A172 (cell line): ENCODE data around the gene VCAM1. TPM values are rescaled to one million over a fixed set of nuclear protein-coding genes. Genes with fewer than 3 reads are reported as not detected.
"Not testable (repeated sequence)": the region's sequence is repeated elsewhere in the genome, so short reads cannot be mapped to it uniquely, and the experiment has no call there.

Experiments
- DNase-seq: peaks from one replicate; pipeline ENCODE4 v3.0.0-alpha.2; 2015; ENCODE audit warnings: low spot score
- total RNA-seq: library from RNA; depleted of rRNA; stranded (reverse); fragments of >200 nt; shearing (Covaris generic); gene quantifications from 2 replicates; pipeline ENCODE4 v1.2.3, GENCODE V29; 2014; rRNA removed

Gene VCAM1, protein sequence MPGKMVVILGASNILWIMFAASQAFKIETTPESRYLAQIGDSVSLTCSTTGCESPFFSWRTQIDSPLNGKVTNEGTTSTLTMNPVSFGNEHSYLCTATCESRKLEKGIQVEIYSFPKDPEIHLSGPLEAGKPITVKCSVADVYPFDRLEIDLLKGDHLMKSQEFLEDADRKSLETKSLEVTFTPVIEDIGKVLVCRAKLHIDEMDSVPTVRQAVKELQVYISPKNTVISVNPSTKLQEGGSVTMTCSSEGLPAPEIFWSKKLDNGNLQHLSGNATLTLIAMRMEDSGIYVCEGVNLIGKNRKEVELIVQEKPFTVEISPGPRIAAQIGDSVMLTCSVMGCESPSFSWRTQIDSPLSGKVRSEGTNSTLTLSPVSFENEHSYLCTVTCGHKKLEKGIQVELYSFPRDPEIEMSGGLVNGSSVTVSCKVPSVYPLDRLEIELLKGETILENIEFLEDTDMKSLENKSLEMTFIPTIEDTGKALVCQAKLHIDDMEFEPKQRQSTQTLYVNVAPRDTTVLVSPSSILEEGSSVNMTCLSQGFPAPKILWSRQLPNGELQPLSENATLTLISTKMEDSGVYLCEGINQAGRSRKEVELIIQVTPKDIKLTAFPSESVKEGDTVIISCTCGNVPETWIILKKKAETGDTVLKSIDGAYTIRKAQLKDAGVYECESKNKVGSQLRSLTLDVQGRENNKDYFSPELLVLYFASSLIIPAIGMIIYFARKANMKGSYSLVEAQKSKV
- 0.05 and 1.1 TPM in 2 replicates for total RNA-seq

DNA sequence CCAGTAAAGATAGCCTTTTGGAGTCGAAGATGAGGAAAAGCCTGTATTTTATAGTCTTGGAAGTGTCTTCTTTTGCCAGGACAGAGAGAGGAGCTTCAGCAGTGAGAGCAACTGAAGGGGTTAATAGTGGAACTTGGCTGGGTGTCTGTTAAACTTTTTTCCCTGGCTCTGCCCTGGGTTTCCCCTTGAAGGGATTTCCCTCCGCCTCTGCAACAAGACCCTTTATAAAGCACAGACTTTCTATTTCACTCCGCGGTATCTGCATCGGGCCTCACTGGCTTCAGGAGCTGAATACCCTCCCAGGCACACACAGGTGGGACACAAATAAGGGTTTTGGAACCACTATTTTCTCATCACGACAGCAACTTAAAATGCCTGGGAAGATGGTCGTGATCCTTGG is at the start of gene VCAM1:
TSS of gene VCAM1 (plus strand) at position 253 of the 400 bp plus-strand sequence. CDS start at position 372, 119 bp downstream.
- no peak for DNase-seq

DNA sequence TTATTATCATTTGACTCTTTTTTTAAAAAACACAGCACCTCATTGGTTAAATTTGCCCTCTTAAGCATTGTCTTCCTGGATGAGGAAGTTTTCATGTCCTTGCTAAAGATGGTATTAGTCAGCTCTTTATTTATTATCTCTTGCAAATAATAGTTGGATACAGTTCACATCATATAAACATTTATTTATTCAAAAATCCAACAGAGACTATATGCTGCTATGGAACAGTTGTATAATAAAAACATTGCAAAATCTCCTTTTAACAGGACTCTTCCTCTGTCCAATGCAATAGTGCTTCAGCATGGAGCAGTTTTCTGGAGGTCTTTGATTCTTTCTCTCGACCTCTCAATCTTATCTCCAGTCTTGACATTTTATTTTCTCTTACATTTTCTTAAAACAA is 49.5 kb upstream of the VCAM1 start:
- no peak for DNase-seq

DNA sequence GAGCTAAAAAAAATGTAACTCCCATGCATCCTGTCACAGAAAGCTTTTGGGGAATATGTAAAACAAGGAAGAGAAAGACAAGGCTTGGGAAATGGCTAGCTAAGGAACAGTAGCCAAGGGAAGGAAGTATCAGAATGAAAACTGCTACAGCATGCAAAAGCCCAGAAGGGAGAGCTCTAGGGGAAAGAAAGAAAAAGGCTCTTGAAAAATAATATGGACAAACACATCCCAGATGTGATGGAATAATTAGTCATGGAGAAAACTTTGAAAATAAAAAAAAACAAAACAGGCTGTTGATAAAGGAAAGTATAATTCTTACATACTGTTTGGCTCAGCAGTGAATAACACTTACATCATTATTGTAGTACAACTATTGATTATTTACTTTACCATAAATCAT is 47.9 kb upstream of the VCAM1 start:
- no peak for DNase-seq

DNA sequence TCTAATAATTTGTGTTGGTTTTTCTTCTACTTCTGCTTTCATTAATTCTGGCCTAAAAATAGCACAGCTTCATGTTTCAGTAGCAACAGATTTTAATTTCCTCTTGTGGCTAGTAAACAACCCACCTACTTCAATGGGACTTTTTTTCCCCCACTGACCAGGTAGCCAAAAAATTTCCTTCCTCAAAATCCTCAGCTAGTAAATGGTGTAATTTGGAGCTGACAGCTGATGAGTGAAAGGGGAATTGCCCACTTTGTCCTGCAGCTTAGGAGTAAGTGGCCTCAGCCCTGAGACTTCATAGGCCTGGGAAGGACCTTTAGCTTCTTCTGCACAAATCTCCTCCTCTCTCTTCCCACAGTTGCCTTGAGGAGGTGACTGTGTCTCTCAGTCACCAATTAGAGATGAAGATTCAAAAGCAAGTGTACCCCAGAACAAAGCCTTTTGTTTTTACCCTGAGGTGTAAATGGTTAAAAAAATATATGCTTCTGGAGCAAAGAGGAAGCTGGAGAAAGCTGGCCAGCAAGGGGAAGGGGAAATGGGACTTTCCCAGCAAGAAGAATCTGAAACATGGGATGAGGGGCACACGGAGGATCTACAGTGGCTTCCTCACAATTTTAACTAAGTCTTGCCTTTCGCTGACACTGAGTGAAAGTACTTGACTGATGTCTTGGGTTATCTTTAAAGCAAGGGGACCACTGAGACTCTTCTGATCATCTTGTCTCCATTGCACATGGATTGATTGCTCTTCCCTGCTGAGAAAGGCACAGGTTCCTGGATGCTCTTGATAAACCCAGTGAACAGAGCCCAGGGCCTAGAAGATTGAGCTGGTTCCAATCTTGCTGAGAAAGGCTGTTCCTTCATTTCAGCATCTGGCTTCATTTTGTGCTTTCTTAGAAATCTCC is 35.8 kb upstream of the VCAM1 start:
- DNase-seq = no peak

DNA sequence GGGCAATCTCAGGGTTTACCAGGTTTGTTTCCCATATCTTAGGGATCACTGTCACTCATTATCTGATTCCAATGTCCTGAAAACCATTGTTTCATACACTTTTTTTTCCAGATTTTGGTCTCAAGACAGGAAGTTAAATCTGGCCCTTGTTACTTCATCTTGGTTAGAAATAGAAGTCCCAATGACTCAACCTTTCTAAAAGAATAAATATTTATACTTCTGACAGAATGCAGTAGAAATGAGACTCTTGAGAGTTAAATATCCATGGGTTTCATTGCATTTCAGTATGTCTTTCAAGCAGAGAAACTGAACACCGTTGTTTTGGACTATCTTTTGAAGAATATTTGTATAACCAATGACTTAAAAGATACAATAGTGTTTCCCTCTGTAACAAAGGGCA is 19.8 kb upstream of the VCAM1 start:
- no peak for DNase-seq

DNA sequence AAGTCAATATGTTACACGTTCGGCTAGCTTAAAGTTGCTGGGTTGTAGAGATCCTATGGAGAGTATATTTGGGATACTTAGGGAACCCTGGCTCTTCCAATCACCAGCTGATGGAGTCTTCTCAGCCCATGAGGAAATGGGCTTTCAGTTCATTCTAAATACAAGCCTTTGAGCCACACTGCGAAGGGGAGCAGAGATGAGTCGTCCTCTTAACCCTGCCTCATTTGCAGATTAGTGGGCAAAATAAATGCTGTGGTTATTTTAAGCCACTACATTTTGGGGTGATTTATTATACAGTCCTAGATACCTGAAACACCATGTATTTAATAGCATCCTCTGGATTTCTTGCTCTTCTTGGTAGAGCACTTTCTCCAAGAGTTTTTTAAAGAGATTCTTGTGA is 19.0 kb upstream of the VCAM1 start:
- DNase-seq = peak; percentile 23

DNA sequence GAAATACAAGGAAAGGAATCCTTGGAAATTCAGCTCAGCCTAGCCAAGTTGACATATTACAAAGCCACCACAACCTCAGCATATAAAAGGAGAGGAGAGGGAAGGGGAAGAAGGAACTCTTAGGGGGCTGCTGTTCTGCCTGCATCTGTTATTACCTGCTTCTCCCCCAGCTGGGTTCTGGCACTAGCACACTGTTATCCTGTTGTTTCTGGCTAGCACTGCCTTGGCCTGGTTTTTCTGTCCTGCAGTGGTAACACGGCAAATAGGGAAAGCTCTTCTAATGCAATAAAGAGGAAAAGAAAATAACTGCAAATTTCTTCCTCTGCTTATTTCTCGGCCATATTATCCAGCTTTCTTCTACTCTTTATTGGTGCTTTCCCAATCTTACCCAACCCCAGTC is 16.5 kb upstream of the VCAM1 start:
- no peak for DNase-seq

DNA sequence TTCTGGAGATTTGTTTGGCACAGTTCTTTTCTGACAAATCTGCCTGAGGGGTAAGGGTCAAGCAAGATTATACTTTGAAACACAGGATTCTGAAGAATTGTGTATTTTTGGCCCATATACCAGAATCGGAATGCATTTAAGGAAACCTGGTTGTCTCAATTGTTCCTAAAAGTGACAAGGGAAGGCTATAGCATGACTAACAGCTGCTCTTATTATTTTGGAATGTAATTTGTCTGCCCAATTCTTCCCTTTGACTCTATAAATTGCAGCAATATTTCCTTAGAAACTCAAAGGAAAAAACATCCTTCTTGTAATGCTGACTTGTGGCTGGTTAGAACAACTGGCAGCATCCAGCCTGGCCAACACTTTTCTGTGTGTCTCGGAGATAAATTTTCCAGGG is 15.8 kb upstream of the VCAM1 start:
- DNase-seq = no peak

DNA sequence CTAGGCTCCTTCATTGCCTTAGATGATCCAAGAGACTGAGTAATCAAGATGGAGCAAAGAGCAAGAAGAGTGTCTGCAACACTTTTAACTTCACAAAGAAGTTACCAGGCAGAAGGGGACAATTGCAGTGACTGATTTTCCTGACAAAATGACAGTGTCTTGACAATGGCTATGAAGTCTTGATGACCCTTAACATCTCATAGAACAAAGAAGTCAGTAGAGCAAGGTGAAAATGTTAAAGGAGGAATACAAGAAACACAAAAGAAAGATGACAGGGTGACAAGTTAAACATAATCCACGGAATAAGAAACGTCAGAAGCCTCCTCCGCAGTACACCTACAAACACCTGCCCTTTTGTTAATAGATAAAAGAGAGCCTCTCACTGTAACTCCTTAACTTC is 15.1 kb upstream of the VCAM1 start:
- DNase-seq = no peak

DNA sequence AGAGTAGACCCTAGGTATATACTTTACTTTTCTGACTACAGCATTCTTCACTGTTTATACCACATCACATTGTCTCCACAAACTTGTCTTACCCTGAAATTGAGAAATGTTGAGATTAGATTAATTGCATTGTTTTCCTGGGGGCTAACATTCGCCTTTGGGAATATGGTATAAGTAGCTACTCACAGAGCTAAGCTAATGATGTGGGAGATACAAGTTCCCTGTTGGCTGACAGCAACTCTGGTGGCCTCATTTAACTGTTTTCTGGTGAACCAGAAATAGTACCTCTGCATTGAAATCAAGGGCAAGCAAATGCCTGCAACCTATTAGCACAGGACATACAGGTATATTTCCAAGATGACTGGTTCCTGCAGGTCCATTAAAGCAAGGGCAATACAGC is 13.2 kb upstream of the VCAM1 start:
- DNase-seq = no peak

DNA sequence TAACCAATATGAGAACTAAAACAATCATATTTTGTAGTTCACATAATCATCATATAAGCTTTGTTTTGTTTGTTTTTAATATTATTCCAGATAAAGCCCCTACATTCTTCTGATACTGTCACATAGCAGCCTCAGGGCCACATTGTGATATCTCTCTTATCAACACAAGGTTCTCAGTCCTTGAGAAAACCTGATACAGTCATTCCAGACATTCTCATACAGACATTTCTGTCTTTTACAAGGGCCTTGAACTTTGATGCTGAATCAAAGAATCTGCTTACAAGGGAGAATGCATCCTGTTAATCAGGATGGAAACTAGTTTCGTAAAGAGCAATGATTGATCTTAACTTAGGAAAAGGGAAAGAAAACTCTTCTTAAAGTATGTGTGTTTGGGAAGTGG is 12.7 kb upstream of the VCAM1 start:
- DNase-seq = no peak

DNA sequence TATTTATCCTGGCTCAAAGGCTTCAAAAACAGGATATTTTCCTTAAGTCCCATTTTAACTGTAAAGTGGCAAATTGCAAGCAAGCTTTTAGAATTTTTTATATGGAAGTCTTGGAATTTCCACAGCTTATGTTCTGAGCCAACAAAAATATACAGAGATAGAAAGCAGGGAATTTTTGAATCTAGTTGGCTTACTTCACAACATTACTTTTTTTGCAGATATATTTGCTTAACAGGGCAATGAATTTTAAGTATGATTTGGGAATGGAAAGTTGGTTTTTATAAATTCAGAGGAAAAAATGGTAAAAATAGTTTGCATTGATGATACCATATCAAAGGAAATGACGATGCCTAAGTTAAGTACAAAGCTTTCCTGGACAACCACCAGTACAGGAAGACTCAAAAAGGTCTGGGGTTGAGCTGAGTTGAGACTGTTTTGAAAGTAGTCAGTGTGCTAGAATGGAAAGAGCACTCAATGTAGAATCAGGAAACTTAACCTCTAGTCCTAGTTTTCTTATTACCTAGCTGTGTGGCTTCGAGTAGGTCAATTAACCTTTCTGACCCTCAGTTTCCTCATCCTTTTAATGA is 11.0 kb upstream of the VCAM1 start:
- no peak for DNase-seq

DNA sequence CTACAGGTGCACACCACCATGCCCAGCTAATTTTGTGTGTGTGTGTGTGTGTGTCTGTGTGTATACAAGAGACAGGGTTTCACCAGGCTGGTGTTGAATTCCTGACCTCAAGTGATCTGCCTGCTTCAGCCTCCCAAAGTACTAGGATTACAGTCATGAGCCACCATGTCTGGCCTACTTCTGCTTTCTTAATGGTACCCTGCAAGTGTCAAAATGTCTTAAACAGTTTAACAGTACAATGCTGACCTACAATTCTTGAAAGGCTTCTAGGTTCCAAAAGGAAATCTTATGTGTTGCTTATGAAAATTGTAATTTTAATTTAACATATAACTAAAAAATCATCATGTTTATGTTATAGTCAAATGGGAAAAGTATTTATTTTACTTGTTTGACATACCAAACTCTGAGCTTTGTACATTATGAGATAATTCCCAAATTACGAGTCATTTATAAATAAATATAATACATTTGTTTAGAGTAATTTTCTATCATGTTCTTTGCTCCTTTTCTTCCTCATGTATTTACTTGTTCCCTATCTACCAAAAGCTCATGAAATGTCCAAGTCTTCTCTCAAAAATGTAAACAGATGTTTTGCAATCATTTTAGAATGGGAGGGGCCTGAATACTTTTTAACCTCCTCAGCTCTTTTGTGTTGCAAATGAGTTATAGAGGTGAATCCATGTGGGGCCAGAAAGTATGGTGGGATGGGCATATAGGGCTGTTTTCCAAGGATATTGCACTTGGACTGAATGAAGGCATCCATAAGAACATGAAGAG is 8.4 kb upstream of the VCAM1 start:
- no peak for DNase-seq

DNA sequence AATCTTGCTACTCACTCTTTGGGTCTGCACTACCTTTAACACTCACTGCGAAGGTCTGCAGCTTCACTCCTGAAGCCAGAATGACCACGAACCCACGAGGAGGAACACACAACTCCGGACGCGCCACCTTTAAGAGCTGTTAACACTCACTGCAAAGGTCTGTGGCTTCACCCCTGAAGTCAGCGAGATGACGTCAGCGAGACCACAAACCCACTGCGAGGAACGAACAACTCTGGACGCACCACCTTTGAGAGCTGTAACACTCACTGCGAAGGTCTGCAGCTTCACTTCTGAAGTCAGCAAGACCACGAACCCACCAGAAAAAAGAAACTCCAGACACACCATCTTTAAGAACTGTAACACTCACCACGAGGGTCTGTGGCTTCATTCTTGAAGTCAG is 6.5 kb upstream of the VCAM1 start:
- not testable (repeated sequence) for DNase-seq

DNA sequence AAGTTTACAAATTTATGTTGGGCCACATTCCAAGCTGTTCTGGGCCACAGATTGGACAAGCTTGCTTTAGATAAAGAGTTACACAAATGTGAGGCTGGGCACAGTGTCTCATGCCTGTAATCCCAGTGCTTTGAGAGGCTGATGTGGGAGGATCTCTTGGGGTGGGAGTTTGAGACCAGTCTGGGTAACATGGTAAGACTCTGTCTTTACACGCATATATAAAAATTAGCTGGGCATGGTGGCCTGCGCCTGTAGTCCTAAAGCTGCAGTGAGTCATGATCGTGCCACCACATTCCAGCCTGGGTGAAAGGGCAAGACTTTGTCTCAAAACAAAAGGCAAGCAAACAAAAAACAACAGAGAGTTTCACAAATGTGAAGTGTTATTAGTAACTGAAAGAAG is 5.9 kb upstream of the VCAM1 start:
- no peak for DNase-seq

DNA sequence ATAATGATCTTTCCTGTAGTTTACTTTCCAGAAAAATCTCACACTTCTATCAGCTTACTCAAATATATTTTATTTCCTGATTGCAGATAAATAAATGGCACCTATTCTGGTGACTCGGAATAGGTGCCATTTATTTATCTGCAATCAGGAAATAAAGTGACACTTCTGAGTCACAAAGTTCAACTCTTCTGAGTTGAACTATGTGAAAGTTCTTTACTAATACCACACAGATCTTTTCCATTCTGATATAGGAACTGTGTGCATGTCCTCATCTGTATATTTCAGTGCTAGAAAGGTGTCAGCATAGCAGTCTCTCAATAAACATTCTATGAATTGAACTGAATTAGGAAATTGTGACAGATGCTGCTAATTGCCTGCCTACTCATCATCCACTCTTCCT is 4.9 kb upstream of the VCAM1 start:
- DNase-seq = no peak

DNA sequence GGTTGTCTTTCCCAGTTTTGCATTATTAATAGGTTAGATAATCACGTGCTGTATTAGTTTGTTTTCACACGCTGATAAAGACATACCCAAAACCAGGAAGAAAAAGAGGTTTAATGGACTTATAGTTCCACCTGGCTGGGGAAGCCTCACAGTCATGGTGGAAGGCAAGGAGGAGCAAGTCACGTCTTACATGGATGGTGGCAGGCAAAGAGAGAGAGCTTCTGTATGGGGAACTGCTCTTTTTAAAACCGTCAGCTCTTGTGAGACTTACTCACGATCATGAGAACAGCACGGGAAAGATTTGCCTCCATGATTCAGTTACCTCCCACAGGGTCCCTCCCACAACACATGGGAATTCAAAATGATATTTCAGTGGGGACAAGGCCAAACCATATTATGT is 2.3 kb upstream of the VCAM1 start:
- DNase-seq = no peak

DNA sequence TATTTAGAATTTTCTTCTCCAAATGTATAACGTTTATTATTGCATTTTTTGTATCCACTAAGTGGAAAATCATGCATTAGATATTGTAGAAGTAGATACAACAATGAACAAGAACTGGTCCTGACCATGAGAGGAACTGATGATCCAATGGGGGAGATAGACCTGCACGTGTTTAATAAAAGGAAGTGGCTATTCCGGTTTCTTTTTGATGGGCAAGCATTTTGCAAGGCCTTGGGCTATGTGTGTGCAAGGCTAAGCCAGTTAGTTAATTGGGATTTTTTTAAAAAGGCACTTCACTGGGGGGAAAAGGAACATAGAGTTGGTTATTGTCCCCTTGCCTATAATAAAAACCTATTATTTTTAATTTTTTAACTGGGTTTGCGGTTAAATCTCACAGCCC is 961 bp upstream of the VCAM1 start:
- no peak for DNase-seq

DNA sequence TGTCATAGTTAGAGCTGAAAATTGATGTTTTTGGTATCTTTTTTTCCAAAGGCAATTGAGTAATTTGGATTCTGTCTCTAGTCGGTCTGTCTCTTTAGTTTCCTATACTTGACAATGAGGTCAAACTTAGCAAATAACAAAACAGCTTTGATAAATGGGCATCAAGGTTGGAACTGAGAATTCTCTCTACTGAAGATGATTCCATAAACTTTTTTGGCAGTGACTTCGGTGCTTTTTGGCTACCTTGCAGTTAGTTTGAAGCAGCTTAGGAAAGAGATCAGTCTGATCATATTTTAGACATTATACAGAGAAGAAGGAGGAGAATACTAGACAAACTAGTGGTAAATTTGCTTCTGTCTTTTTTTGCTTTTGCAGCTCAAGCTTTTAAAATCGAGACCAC is 559 bp downstream of the VCAM1 start:
- no peak for DNase-seq

DNA sequence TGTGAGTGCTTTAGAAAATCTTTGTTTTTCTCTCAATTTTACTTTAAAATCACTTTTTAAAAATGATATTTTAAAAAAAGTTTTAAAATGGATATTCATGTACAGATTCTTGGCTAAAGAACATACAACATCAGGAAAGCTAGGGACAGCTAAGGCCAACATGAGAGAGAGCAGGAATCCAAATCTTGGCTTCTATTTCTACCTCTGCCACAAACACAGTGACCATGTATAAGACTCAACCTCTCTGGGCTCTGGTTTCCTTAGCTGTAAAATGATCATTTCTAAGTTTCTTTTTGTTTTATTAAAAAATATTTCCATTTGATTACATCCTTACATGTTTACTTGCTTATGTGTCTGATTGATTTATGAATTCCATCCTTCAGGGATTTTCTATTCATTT is 1.2 kb downstream of the VCAM1 start:
- DNase-seq = no peak
